ENCODE results near the gene GPR87.

GRCh38 chr3:151351648-151352047, 35.0 kb upstream of the GPR87 start:
- TF ChIP-seq EZH2 (IDR thresholded peaks at IDR 0.05; ENCODE audit: low read length, unreplicated experiment) (no peak), EZH2phosphoT487 (IDR thresholded peaks at IDR 0.05; ENCODE audit: borderline replicate concordance, low read length) (no peak)
